DND-41 (cell line): Measurements from ENCODE around the gene DNAH11.

Experiments used
- ATAC-seq: fragments of 200-7000 bp; cut with Tn5 transposase; 3 replicates; pipeline ENCODE4 v1.9.1; 2021; ENCODE audit warnings: low read depth; ENCODE audit not compliant: insufficient read depth
- DNase-seq: peaks from one replicate; pipeline ENCODE4 v3.0.0-alpha.2; 2020
- H2AFZ ChIP-seq: 2 replicates; pipeline ENCODE4 v1.6.0; 2012; ENCODE audit warnings: low read depth, low read length
- H3K27ac ChIP-seq: 2 replicates; pipeline ENCODE4 v1.5.1; 2012; ENCODE audit warnings: low read length, inconsistent platforms
- H3K27me3 ChIP-seq: fragments of 200-600 bp; sonication (generic); 2 replicates; pipeline ENCODE4 v1.6.0; 2012; ENCODE audit warnings: low read length, mild to moderate bottlenecking, inconsistent platforms; ENCODE audit not compliant: insufficient read depth, poor library complexity
- H3K36me3 ChIP-seq: 2 replicates; pipeline ENCODE4 v1.5.1; 2012; ENCODE audit warnings: low read length, inconsistent platforms; ENCODE audit not compliant: insufficient read depth
- H3K4me1 ChIP-seq: 2 replicates; pipeline ENCODE4 v1.5.1; 2012; ENCODE audit warnings: mild to moderate bottlenecking, low read length; ENCODE audit not compliant: insufficient read depth
- H3K4me2 ChIP-seq: 2 replicates; pipeline ENCODE4 v1.6.0; 2012; ENCODE audit warnings: mild to moderate bottlenecking, moderate library complexity, low read length, inconsistent platforms; ENCODE audit not compliant: insufficient read depth
- H3K4me3 ChIP-seq, 2 experiments: fragments of 200-600 bp in 1 of 2; shearing (Covaris generic) in 1 of 2; 2 replicates each; pipeline ENCODE4 v1.5.1; 2012 to 2016; ENCODE audit warnings: inconsistent platforms in 2 of 2, low read length in 2 of 2, mild to moderate bottlenecking in 2 of 2, low read depth in 1 of 2, moderate library complexity in 1 of 2
- H3K79me2 ChIP-seq: 2 replicates; pipeline ENCODE4 v1.6.0; 2012; ENCODE audit warnings: low read length, inconsistent platforms; ENCODE audit not compliant: insufficient read depth
- H3K9ac ChIP-seq: 2 replicates; pipeline ENCODE4 v1.6.0; 2012; ENCODE audit warnings: low read depth, mild to moderate bottlenecking, inconsistent platforms, low read length, moderate library complexity
- H3K9me3 ChIP-seq: 2 replicates; pipeline ENCODE4 v1.5.1; 2012; ENCODE audit warnings: low read length, moderate library complexity, mild to moderate bottlenecking, inconsistent platforms; ENCODE audit not compliant: insufficient read depth, severe bottlenecking
- H4K20me1 ChIP-seq: 2 replicates; pipeline ENCODE4 v1.6.0; 2012; ENCODE audit warnings: low read length; ENCODE audit not compliant: insufficient read depth
- CTCF ChIP-seq: IDR thresholded peaks from 2 replicates; pipeline ENCODE4 v1.5.1; 2012; ENCODE audit warnings: borderline replicate concordance, low read length, moderate library complexity, mild to moderate bottlenecking; ENCODE audit not compliant: poor library complexity, severe bottlenecking; ENCODE audit errors: extremely low read depth
- EZH2 ChIP-seq: IDR thresholded peaks from 3 replicates; pipeline ENCODE4 v1.6.1; 2012; ENCODE audit warnings: borderline replicate concordance, low read depth, mild to moderate bottlenecking, moderate library complexity, low read length, inconsistent platforms; ENCODE audit not compliant: severe bottlenecking

DNAH11 gene

GRCh38 chr7:21912931-21913780, 370.3 kb downstream of the DNAH11 start:
- TF ChIP-seq EZH2 = no peak
- no peak overlapping the region for H3K27ac ChIP-seq
- no peak overlapping the region for H3K9ac ChIP-seq
- DNase-seq (no peak), ATAC-seq (no peak)
- H3K9me3 ChIP-seq = no peaks in the 10 kb centered on the region
- no peaks in the 10 kb centered on the region for H4K20me1 ChIP-seq
- no peak overlapping the region for H3K4me2 ChIP-seq
- H3K27me3 ChIP-seq = peaks cover 3% of the 10 kb centered on the region
- H3K4me3 ChIP-seq = no peak overlapping the region
- no peak overlapping the region for H2AFZ ChIP-seq
- H3K4me1 ChIP-seq = no peaks in the 10 kb centered on the region
- H3K79me2 ChIP-seq = no peaks in the 10 kb centered on the region
- H3K36me3 ChIP-seq = no peaks in the 10 kb centered on the region

GRCh38 chr7:21914671-21915070, 371.8 kb downstream of the DNAH11 start:
- Histone ChIP-seq H2AFZ (no peak overlapping the region), H3K4me1 (no peaks in the 10 kb centered on the region), H3K4me2 (no peak overlapping the region), H4K20me1 (no peaks in the 10 kb centered on the region), H3K9ac (no peak overlapping the region), H3K36me3 (no peaks in the 10 kb centered on the region), H3K4me3 (no peak overlapping the region), H3K27me3 (peaks cover 5% of the 10 kb centered on the region), H3K79me2 (no peaks in the 10 kb centered on the region), H3K27ac (no peak overlapping the region), H3K9me3 (no peaks in the 10 kb centered on the region)
- no peak for DNase-seq
- no peak for ATAC-seq
- TF ChIP-seq CTCF (no peak), EZH2 (no peak)

- Histone ChIP-seq H3K4me1 (no peaks in the 10 kb centered on the region), H3K36me3 (no peaks in the 10 kb centered on the region), H2AFZ (no peak overlapping the region), H3K27ac (no peak overlapping the region), H3K4me2 (no peak overlapping the region), H3K4me3 (no peak overlapping the region), H4K20me1 (no peaks in the 10 kb centered on the region), H3K79me2 (no peaks in the 10 kb centered on the region), H3K9me3 (no peaks in the 10 kb centered on the region), H3K9ac (no peak overlapping the region), H3K27me3 (peaks cover 5% of the 10 kb centered on the region)
- TF ChIP-seq EZH2 (no peak), CTCF (no peak)
- no peak for DNase-seq
- ATAC-seq = no peak
These were observed 372.3 kb downstream of the DNAH11 start for GRCh38 chr7:21915140-21915539.

GRCh38 chr7:21916176-21916575, 373.3 kb downstream of the DNAH11 start:
- H3K36me3 ChIP-seq = no peaks in the 10 kb centered on the region
- no peaks in the 10 kb centered on the region for H3K4me1 ChIP-seq
- no peak for ATAC-seq
- no peak for DNase-seq
- H4K20me1 ChIP-seq = no peaks in the 10 kb centered on the region
- H3K9me3 ChIP-seq = no peaks in the 10 kb centered on the region
- H3K27me3 ChIP-seq = peaks cover 10% of the 10 kb centered on the region
- H3K4me2 ChIP-seq = no peak overlapping the region
- H3K9ac ChIP-seq = no peak overlapping the region
- TF ChIP-seq CTCF (no peak), EZH2 (no peak)
- no peak overlapping the region for H3K27ac ChIP-seq
- H3K4me3 ChIP-seq = no peak overlapping the region
- H3K79me2 ChIP-seq = no peaks in the 10 kb centered on the region
- no peak overlapping the region for H2AFZ ChIP-seq
